ENCODE results near the gene AGXT. TPM values are rescaled to one million over a fixed set of nuclear protein-coding genes. Genes with fewer than 3 reads are reported as not detected.

Gene AGXT
- total RNA-seq, 3 donors from 2014 or later, result under 0.01 TPM; not detected in 2

DNA sequence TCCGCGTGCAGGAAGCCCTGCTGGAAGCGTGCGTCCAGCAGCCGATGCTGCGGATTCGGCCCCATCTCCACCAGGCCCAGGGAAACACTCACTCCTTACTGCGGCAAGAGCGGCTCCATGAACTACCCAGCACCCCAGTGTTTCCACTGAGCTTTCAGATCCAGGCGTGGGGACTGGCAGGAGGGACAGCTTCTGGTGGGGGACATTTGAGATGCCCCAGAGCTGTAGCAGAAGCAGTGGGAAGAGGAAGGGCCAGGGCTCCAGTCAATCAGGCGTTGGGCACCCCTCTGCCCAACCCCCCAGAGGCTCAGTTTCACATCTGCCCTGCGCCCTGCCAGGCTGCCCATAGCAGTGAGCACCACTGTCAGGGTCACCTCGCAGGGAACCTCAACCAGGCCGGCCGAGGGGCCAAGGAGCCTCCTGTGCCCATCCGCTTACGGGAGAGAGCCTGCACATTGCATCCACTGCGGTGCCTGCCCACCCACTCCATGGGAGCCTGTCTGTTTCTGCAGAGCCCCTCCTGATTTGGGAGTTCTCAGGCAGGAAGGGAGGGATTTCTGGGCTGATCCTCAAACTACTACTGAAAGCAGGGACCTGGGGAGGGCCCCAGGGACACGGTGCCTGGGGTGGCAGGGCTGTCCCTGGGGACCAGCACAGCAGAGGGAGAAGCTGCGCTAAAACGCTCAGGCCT is 4.6 kb downstream of the AGXT start:
- intact Hi-C loops (cut with DNase I; ENCODE audit: low total_unique reads), result no loop called here
- TF ChIP-seq POLR2AphosphoS5 (IDR thresholded peaks at IDR 0.05) (no peak), POLR2A (IDR thresholded peaks at IDR 0.05) (no peak)
- TF ChIP-seq, protein P1, sequence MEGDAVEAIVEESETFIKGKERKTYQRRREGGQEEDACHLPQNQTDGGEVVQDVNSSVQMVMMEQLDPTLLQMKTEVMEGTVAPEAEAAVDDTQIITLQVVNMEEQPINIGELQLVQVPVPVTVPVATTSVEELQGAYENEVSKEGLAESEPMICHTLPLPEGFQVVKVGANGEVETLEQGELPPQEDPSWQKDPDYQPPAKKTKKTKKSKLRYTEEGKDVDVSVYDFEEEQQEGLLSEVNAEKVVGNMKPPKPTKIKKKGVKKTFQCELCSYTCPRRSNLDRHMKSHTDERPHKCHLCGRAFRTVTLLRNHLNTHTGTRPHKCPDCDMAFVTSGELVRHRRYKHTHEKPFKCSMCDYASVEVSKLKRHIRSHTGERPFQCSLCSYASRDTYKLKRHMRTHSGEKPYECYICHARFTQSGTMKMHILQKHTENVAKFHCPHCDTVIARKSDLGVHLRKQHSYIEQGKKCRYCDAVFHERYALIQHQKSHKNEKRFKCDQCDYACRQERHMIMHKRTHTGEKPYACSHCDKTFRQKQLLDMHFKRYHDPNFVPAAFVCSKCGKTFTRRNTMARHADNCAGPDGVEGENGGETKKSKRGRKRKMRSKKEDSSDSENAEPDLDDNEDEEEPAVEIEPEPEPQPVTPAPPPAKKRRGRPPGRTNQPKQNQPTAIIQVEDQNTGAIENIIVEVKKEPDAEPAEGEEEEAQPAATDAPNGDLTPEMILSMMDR (IDR thresholded peaks at IDR 0.05), result no peak
- DNase-seq (ENCODE audit: low spot score in 2 of 2), result peak in 1 of 2 donors; percentile 47

DNA sequence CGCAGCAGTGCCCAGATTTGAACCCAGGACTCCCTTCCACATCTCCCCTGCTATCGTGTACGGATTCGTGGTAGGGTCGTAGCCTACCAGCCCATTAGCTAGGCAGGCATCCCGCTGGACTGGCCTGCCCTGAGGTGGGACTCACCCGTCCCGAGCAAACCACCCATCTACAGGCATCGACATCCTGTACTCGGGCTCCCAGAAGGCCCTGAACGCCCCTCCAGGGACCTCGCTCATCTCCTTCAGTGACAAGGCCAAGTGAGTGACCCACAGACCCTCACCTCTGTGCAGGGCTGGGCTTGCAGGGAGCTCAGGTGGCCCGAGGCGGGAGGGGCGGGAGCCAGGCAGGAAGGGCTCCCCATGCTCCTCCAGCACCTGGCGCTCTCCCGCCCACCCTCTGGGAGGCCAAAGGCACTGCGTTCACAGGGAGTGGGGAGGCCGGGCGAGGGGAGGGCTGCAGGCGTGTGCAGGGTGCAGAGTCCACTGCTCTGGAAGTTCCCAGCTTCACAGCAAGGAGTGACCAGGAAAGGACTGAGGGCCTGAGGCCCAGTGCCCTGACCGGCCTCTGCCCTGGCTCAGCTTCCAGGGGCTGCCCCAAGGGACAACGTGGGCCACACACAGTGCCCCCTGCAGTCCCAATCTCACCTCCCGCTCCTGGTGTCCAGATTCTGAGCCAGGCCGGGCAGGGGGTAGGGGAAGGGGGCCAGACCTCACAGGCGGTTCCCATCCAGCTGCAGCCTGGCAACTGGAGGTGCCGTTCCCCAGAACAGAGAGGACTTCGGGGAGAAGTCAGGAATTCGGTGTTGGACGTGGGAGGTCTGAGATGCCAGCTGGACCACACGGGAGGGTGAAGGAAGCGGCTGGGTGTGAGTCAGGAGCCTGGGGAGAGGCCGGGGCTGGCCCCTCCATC is 5.4 kb downstream of the AGXT start:
- intact Hi-C loops (cut with DNase I; ENCODE audit: low total_unique reads), result no loop called here
- Histone ChIP-seq H3K4me3 (no peak overlapping the region), H3K4me1 (no peaks in the 10 kb centered on the region), H3K36me3 (no peaks in the 10 kb centered on the region), H3K27ac (no peak overlapping the region), H3K9me3 (no peaks in the 10 kb centered on the region), H3K27me3 (no peaks in the 10 kb centered on the region)
- no peak for DNase-seq (ENCODE audit: low spot score in 2 of 2)
- TF ChIP-seq POLR2A (IDR thresholded peaks at IDR 0.05), result no peak
- TF ChIP-seq, protein P1 (IDR thresholded peaks at IDR 0.05), result no peak
- TF ChIP-seq POLR2AphosphoS5 (IDR thresholded peaks at IDR 0.05), result no peak

More for the DNA sequence above, 4.6 kb downstream of the AGXT start:
- Histone ChIP-seq H3K27ac (no peak overlapping the region), H3K4me3 (no peak overlapping the region), H3K27me3 (no peaks in the 10 kb centered on the region), H3K4me1 (no peaks in the 10 kb centered on the region), H3K36me3 (no peaks in the 10 kb centered on the region), H3K9me3 (no peaks in the 10 kb centered on the region)

DNA sequence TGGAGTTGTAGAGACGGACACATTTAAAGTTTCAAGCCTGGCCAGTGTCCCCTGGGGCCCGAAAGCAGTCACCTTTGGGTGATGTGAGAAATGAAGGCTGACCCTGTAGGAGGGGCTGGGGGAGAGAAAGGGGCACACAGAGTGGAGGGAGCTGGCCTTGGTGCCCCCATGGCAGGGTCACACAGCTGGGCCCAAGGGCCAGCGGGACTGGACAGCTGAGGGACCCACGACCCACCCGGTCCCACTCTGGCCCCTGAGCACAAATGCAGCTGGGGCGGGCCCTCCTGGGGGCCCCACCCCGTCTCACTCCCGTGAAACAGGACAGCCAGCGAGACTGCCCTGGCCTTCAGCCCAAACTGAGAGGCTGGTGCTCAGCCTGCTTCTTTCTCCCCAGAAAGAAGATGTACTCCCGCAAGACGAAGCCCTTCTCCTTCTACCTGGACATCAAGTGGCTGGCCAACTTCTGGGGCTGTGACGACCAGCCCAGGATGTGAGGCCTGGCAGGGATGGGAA is 6.1 kb downstream of the AGXT start:
- TF ChIP-seq, protein P1 (IDR thresholded peaks at IDR 0.05), result no peak
- TF ChIP-seq POLR2A (IDR thresholded peaks at IDR 0.05) (no peak), POLR2AphosphoS5 (IDR thresholded peaks at IDR 0.05) (no peak)
- no peaks in the 10 kb centered on the region for H3K4me1 ChIP-seq
- H3K27ac ChIP-seq, result no peak overlapping the region
- no peak for DNase-seq (ENCODE audit: low spot score in 2 of 2)
- no peak overlapping the region for H3K4me3 ChIP-seq
- H3K27me3 ChIP-seq, result no peaks in the 10 kb centered on the region
- H3K9me3 ChIP-seq, result no peaks in the 10 kb centered on the region
- intact Hi-C loops (cut with DNase I; ENCODE audit: low total_unique reads), result no loop called here
- H3K36me3 ChIP-seq, result no peaks in the 10 kb centered on the region

DNA sequence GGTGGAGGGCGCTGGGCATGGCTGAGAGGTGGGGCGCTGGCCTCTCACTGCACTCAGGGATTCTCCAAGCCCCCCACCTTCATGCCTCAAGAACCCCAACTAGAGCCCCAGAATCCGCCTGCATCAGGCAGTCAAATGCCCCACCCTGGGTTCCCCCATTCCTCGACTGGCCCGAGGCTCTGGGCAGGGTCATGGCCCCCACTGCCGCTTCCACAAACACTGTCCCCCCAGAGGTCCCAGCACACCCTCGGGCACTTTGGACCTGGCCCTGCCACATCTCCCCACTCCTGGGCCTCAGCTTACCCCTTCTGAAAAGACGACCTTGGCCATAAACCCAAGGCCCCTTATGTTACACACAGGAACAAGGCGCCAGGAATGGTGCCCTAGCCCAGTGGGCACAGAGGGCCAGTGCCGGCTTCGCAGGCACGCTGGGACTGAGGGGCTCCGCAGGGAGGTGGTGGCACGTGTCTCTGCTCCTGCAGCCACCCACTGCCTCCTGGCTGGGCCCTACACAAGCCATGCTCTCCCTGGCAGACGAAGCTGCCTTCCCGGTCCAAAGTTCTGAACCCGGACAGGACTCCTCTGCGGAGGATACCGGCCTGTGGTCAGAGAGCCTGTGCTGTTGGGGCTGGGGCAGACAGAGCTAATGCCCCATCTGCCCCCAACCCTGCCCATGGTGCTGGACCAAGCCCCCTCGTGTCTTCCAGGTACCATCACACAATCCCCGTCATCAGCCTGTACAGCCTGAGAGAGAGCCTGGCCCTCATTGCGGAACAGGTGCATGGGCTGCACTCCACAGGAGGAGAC is 6.8 kb downstream of the AGXT start:
- DNase-seq (ENCODE audit: low spot score in 2 of 2), result no peak
- TF ChIP-seq, protein P1 (IDR thresholded peaks at IDR 0.05), result no peak
- TF ChIP-seq POLR2A (IDR thresholded peaks at IDR 0.05) (no peak), POLR2AphosphoS5 (IDR thresholded peaks at IDR 0.05) (no peak)
- H3K27ac ChIP-seq, result no peak overlapping the region
- H3K9me3 ChIP-seq, result no peaks in the 10 kb centered on the region
- H3K4me3 ChIP-seq, result no peak overlapping the region
- intact Hi-C loops (cut with DNase I; ENCODE audit: low total_unique reads), result no loop called here
- H3K4me1 ChIP-seq, result no peaks in the 10 kb centered on the region
- no peaks in the 10 kb centered on the region for H3K36me3 ChIP-seq
- no peaks in the 10 kb centered on the region for H3K27me3 ChIP-seq
